GM19328 (cell line): ENCODE measurements around the gene THTPA.
A peak's percentile ranks its signal among the peaks of the same experiment; 100 is the strongest.

Source experiments
- ATAC-seq: cut with Tn5 transposase; IDR thresholded peaks from one replicate; pipeline ENCODE4 v1.9.1; 2021; ENCODE audit warnings: mild to moderate bottlenecking, moderate library complexity; ENCODE audit not compliant: unreplicated experiment

Gene THTPA

DNA sequence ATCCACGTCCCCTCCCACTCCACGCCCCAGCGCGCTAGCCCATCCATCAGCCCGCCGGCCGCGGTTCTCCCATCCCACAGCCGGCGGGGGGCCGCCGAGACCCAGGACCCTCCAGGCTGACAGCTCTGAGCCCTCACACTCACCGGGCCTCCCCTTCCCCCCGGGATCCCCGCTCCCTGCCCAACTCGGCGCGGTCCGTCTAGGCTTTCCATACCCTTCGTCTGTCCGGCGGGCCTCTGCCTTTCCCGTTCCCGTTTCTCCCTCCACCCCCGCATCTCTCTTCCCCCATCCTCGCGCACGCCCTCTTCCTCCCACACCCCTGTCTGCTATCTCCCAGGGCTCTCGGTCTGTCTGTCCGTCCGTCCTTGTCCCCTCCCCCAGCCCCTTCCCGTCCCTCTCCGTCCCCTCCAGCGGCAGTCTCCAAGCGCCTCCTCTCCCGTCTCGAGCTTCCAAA is 5.2 kb upstream of the THTPA start:
- no peak for ATAC-seq

DNA sequence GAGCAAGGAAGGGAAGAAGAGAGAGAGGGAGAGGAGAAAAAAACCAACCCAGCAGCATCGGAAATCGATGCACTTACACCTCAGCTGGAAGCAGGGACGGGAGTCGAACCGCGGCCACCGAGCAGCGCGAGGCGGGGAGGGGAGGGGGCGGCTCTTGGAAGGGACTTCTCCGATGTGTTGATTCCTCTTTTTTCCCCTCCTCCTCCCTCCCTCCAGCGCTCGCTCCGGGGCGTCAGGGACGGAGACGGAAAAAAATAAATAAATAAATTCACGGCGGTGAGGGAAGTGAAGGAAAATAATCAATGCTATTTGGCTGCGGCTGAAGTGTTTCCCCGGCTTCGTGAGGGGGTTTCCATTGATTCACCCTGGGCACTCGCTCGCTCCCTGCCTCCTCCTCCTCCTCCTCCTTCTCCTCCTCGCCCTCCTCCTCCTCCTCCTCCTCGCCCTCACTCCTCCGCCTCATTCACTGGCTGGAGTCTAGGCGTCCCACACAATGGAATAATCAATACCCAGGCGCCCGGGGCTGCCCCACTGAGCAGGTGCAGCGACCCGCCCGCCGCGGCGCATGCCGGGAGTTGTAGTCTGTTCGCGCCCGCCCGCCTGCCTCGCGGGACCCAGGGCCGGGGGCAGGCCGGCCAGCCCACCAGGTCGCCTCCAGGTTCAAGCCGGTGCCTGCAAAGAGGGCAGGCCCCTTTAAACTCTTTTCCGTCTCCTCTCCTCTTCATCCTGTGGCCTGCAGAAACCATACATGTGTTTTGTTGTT is 4.6 kb upstream of the THTPA start, which contains the start of gene ZFHX2:
Gene ZFHX2, minus strand, starts transcription at position 500 of the 763 bp plus-strand sequence. CDS start 16,440 bp downstream, outside the sequence.
- ATAC-seq: peak; percentile 43

DNA sequence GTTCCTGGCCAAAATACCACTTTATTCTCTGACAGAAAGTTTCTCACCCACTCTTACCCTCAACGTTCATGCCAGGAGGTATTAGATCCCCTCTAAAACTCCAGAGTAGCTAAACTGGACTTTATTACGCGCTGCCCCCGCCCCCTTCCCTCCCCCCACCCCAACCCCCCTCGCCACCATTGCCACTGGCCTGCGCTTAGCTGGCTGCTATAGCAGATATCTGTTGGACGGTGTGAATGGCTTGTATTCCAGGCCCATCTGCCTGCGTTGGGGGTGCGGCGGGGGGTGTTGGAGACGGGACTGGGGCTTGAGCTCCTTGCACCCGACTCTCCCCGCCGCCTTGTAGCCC is 564 bp upstream of the THTPA start:
- ATAC-seq: peak; percentile 1

DNA sequence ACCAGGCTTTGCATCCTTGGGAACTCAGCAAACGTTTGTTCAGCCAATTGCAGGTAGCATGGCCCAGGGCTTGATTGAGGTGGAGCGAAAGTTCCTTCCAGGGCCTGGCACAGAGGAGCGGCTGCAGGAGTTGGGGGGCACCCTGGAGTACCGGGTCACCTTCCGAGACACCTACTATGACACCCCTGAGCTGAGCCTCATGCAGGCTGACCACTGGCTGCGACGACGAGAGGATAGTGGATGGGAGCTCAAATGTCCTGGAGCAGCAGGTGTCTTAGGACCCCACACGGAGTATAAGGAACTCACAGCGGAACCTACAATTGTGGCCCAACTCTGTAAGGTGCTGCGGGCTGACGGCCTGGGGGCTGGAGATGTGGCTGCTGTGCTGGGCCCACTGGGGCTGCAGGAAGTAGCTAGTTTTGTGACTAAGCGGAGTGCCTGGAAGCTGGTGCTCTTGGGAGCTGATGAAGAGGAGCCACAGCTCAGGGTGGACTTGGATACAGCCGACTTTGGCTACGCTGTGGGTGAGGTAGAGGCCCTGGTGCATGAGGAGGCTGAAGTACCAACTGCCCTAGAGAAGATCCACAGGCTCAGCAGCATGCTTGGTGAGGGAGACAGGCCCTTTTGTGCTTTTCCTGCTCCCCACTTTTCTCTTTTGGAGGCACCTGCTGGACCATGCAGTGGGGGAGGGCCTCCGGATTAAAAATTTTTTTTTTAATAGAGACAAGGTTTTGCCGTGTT is 799 bp downstream of the THTPA start:
- ATAC-seq: no peak

DNA sequence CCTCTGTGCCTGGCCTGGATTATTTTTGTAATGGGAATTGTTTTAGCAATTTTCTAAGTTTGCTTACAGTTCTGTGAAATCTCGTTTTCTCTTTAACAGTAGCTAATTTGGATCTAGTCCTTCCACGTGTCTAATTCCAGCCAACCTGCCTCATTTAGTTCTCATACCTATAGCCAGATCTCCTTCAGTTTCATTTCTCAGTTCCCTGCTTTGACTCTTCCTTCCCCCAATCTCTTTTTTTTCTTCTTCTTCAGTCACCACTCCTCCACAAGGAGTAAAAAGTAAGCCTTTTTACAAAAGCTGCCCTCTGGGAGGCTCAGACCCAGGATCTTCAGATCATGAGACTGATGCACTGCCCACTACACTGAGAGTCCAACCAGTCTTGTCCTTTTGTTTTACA is 1.4 kb downstream of the THTPA start:
- ATAC-seq: no peak

DNA sequence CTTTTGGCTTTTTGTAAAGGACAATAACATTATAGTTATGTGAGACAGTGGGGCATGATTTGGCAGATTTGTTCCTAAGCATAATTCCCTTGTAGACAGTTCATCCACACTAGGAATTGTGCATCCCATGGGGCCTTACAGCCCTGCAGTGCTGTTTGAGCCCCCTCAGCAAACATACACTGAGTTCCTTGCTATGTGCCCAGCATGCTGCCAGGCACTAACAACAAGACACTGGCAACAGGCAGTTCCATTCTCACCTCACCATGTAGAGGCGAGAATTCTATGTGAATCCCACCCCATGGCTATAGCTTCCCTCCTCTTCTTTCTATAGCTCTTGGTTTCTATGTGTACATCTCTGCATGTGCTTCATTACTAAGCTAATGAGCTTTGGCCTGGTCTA is 1.9 kb downstream of the THTPA start:
- ATAC-seq: no peak

DNA sequence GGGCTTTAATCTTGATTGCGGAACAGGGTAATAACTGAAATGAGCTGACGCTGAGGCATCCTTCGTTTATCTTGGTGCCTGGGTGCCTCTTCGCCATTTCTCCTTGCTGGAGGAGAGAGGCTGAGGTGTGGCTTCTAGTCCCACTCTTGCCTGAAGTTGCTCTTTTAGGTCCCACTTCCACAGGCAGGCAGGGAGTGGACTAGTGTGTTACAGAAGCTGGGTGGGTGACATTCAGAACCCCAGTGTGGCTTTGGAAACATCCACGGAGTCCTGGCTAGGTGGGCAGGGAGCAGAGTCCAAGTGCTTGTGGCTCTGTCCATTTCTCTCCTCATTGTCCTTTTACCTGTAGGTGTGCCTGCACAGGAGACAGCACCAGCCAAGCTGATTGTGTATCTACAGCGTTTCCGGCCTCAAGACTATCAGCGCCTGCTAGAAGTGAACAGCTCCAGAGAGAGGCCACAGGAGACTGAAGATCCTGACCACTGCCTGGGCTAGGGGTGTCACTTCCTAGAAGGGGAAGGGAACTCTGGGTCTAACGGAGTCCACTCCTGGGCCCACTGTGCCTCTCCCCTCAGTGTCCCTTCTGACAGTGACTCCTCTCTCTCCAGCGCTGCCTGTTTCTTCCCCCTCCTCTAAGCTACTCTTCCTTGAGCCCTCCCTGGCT is 2.4 kb downstream of the THTPA start:
- no peak for ATAC-seq

DNA sequence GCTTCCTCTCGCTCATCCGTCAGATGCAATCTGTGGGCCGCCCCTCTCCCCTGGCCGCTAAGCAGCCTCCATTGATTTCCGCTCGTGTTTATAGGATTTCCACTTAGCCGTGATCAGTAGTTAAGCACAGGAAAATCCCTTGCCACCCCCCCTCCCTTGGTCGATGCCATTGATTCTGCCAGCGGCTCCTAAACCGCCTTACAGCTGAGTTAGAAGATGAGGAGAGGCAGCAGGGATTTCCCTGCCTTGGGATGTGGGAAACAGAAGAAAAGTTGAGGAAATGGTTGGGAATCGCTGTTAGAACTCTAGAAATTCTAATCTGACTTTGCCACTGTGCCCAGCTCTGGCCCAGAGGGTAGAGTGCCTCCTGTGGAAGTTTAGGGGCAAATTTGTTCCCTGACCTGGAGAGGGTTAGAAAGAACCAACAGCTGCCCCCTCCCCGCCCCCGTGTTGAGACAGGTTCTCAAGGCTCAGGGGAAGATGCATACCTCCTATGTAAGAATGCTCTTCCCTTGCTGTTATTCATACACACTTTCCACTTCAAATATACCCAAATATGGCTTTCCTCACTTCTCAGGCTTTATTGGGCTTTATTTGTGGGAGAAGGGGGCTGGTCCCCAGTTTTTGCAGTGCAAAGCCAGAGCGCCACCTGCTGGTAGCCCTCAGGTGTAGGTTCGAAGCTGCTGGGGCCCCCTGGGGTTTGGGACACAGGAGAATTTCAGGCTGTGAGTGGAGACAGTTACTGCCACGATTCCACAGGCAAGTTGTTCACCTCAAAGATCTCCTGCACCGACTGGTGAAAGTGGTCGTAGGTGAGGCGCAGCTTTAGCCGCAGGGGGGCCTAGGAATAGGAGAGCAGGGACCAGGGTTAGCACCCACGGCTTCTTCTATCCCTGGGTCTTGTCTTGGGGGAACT is 3.2 kb downstream of the THTPA start:
- ATAC-seq: no peak

DNA sequence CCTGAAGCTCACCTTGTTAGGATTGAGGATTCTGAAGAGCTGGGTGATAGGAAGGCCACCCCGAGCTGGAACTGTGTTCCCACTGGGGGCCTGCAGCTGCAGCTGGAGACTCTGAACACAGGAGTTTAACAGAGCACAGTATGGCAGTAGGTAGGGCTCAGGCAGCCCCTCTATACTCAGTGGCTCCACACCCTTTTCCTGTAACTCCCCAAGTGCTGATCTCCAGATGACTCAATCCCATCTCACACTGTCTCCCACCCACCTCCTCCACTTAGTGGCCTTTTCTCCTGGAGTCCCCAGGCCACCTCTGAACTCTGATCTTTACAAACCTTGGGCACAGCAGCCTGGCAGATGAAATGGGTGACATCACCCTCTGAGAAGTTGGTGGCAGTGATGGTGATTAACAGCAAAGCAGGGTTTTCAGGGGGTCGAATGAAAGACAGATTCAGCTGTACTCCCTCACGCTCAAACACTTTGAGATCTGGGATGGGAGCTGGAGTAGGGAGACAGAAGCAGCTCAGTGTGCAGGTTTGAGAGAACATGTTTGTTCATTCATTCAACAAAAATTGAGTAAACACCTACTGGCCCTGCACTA is 4.0 kb downstream of the THTPA start:
- no peak for ATAC-seq

DNA sequence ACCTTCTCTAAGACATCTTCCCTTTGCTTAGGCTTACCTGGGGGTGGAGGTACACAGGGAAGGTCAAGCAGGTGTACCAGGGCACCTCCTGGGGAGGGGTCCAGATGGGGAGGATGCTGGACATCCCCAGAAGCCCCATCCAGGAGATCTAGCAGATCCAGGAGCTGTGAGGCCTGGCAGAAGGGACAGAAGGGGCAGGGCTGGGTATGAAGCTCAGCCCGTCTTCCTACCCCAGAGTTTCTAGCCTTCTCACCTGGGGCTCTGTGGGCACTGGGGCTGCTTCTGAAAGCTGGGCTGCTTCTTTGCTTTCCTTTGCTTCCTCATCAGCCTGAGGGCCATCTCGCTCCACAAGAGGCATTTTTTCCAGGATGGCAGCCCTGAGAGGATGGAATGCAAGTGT is 5.2 kb downstream of the THTPA start:
- ATAC-seq: no peak

DNA sequence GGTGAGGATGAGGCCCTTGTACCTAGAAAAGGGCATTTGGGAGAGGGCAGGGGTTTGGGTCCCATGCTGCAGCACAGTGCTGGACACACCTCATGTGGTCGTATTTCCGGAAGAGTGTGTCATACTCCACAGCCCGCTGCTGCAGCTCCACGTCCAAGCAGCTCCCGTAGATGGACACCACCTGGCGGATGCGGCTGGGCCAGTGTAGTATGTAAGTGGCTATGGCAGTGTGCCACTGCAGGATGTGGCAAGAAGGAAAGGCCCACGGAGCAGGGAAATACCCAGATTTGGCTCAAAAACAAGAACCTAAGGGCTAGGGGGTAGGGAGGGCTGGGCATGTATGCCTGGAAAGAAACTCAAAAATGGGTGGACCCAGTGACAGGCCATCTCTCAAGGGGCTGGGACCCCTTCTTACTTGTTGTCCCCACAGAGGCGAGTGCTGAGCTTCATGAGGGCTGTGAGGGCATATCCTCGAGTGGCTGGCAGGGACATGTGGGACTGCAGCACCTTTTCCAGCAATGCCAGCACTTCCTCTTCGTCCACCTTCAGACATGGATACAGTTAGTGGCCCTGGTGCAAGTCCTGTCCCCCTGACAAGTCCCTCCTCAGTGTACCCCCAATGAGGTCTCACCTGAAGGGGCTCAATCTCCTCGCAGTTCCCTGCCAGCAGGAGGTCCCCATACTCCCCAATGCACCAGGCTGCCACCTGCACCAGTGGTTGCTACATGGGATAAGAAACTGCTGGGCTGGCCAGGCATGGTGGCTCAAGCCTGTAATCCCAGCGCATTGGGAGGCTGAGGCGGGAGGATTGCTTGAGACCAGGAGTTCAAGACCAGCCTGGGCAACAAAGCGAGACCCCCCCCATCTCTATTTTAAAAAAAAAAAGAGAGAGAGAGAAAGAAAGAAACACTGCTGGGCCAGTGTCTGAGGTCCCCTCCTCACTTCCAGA is 6.1 kb downstream of the THTPA start:
- no peak for ATAC-seq

DNA sequence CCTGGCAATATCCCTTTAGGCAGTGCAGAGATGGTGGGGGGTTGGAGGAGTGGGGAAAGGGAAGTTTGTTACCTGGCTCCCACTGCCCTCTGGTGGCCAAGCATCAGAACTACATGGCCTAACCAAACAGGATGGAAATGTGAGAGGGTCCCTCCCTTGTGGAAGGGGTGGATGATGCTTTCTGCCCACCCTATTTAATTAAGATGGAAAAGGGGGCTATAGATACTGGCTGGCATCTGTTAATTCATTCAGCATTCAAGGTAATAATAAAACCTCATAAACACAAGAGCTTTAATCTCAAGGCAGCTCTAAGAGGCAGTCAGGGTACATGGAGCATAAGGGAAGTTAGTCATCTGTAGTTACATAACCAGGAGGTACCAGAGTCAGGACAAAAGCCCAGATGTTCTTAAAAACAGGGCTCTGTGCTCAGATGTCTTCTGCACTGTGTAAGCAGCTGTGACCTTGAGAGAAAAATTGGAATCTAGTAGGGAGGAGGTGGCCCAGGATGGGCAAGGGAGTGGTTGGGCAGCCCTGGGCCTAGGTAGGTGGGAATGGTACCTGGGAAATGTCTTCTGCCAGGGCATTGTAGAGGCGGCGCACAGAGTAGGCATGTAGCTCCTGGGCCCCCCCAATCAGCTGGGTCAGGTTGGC is 6.9 kb downstream of the THTPA start:
- ATAC-seq: no peak

DNA sequence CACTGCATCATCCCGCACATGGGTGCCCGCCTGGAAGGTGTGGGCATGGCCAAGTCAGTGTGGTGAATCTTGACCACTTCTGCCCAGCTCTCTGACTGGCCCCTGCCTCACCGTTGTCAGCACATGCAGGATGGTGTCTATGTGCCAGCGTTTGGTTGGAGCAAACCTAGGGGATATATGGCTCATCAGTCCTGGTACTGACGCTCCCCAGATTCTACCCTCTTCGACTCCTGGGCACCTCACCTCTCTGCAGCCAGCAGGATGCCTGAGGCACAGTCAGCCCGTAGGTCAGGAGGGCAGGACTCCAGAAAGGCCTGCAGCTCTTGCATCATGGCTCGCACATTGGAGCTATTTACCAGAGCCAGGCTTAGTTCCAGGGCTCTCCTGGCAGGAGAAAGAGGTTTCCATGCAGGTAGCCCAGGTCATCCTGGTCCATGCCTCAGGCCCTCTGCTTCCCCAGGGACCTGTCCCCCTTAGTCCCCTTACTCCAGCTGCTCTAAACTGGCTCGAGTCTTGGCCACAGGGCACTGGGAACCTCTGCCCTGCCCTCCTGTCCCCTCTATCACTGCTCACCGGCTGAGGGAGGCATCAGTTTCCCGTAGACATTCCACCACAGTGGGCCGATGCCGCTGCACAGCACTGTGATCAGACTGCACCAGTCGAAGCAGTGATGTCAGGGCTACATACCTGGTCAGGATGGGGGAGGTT is 7.6 kb downstream of the THTPA start:
- no peak for ATAC-seq

DNA sequence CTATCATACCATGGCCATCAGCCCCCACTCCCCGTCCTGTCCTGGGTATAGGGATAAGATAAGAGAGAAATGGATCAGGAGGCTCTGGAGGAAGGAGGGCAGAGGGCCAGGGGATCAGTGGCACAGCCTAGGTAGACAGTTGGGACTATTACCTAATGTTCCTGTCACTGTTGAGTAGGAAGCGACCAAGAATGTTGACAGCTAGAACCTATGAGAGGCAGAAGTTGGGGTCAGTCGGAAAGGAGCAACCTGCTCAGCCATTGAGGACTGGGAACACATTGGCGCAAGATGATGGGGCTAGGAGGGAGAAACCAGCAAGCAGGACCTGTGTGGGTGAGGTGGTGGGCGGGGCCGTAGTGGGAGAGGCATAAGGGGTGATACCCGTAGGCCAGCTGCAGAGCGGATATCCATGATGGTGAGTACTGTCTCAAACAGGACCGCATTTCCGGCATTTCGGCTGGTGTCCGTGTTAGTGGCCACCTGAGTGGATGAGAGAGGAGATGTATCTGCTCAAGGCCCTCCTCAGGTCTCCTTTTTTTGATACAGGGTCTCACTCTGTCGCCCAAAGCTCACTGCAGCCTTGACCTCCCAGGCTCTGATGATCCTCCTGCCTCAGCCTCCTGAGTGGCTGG is 8.2 kb downstream of the THTPA start:
- no peak for ATAC-seq

DNA sequence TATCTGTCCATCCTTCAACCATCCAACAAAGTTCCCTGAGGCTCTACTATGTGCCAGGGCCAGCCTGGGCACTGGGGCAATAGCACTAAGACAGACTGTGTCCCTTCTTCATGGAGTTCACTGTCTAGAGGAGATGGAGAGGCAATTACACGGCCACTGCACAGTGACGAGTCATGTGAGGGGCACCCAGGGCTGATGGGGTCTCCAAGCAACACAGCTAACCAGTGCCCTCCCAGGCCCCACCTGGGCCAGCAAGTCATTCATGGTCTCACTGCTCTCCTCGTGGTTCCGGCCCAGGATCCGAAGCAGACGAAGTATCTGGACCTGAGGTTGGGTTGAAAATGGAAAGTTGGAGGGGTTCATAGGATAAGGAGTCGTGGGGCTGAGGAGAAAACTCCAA is 8.8 kb downstream of the THTPA start:
- ATAC-seq: no peak

DNA sequence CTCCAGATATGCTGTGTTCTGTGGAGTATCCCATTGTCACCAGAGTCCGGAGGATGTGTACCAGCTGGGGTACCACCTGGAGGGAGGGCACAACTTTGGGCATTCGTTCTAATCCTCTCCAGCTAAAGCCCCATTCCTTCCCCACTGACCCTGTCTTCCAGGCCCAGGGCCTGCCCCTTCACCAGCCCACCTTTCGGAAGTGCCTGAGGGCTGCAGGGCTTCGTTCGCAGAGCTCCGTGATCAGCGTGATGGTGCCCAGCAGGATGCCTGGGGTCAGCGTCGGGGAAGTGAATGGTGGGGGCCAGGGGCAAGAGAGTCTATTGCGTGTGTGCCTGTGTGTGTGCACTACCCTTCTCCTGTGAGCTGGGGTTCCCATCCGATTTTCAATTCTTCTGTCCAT is 9.6 kb downstream of the THTPA start:
- no peak for ATAC-seq

DNA sequence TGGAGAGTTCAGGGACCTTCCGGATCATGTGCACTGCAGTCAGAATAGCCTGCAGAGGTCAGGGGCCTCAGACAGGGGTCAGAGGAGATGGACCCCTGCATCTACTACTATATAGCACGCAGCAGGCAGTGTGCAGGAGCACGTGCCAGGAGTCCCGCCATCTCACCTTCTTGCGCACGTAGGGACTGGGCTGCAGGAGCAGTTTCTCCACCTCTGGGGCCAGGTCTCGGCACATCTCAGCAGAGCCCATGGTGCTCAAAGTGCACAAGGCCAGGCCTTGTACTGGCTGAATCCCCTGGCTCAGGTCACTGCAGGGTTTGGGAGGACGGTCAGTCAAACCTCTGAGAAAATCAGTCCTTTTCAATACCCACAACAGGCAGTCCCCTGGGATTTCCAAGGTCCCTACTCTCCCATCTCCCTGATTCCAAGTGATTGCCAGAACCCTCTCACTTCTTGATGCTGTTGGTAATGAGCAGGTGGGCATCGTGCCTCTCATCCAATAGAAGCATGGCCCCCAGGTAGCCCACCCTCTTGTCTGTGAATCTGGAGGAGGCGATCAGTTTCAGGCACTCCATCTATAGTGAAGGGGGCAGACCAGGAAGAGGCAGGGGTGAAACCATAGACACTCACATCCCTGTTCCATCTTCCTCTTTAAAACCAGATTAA is 10.2 kb downstream of the THTPA start:
- ATAC-seq: no peak
